ENCODE data around the gene LRP1B.
"Not testable (repeated sequence)": the region's sequence is repeated elsewhere in the genome, so short reads cannot be mapped to it uniquely, and the experiment has no call there.

LRP1B gene

GRCh38 chr2:140744379-140744778, 1386.4 kb downstream of the LRP1B start:
- no peak for DNase-seq

- no peak for DNase-seq
Observed at GRCh38 chr2:140737006-140737405, 1393.8 kb downstream of the LRP1B start.

DNA sequence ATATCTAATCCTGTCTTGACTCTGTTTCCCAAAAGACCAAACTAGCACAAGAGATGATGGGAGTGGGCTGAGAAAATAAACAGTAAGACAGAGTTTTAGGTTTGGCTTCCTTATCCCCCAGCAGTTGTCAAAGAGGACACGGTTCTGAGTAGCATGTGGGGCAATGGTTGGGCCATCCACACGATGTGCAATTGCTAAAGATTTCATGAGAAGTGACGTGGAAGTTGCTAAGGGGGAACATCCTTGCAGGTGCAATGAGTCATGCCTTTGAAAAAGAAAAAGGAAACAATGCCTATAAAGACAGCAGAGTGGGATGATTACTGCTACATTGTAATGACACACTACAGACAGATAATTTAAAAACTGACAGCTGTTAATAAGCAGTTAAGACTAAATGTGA, 1395.8 kb downstream of the LRP1B start:
- no peak for DNase-seq

DNA sequence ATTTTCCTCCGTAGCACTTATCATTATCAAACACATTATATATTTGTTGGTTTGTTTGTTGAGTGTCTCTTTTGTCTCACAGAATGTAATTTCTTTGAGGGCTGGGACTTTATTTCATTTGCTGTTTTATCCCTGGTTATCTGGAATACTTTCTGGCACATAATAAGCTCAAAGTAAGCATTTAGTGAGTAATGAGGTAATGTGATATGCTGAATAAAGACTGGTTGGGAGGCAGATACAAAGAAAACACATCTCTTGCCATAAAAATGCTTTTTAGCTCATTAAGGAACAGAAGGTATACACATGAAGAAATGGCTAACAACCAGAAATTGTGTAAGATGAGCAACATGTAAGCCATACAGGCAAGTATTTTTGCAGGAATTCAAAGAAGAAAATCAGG, 1411.8 kb downstream of the LRP1B start:
- no peak for DNase-seq

- no peak for DNase-seq
Observed at GRCh38 chr2:140717481-140717880, 1413.3 kb downstream of the LRP1B start.

GRCh38 chr2:140714586-140714985, 1416.2 kb downstream of the LRP1B start:
- DNase-seq: no peak

DNA sequence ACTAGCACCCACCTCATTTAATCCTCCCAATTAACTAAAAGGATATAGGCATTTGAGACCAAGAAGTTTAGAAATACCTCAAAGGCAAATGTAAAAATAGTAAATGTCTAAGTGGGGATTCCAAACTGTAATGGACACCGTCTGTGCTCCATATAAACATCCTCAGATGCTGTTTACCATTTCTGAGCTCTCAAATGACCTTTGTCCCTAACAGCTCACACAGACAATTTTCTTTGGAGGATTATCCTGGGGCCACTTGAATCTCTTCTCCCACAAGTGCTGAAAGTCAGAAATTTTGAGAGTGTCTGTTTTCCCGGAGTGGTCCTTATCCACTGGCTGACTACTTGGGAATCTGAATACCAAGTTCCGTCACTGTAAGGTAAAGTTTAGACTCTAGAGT, 1418.9 kb downstream of the LRP1B start:
- no peak for DNase-seq

DNA sequence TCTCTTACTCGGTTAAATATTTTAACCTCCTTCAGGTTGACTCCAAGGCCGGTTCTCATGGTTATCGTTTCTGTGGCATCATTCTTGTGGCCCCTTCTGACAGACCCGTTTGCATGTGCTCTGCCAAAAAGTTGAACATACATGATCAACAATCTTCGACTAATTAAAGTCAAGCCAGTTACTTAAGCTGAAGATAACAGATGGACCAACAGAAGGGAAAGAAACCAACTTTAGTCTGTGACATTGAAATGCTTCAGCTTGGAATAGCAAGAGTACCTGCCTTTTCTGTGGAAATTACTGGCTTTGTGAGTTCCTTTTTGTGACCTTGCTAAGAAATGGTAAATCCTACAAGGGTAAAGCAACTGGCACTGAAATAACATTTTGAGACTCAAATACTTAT, 1429.1 kb downstream of the LRP1B start:
- DNase-seq: no peak

- peak; percentile 29 to 30 for DNase-seq
Observed at GRCh38 chr2:140698636-140699035, 1432.2 kb downstream of the LRP1B start.

GRCh38 chr2:140696449-140696848, 1434.4 kb downstream of the LRP1B start:
- DNase-seq: peak in 1 of 2 experiments; percentile 22

DNA sequence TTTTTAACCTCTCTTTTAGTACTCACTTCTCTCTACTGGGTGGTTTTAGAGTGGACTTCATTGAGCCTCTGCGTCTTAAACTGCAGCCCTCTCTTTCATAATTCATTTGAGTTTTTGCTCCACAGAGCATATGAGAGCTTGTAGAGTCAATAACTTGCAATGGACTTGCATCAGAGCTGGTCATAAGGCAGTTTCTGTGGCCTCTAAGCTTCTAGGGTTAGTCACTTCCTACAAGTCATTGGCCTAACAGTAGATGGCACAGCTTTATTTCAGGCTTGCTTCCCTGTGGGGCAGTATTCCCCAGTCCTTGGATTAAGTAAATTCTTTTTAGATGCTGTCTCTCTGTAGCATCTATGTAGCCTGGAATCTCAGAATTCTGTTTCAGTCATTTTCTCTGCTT, 1435.7 kb downstream of the LRP1B start:
- no peak for DNase-seq

DNA sequence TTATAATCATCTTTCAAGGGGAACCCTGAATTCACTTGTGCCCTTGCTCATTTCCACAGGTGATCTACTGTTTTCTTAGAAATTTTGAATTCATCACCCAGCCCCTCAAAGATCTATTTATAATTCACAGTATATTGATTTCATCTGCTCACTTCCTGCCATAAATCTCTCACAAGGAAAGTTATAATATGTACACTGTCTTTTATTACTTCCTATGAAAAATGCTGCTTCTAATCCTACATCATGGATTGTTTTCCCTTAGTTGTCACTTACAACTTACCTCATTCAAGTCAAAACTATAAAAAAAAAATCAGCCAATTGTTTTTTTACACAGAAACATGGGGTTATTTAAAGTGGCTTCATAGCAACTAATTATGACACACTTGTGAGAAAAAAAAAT, 1443.0 kb downstream of the LRP1B start:
- DNase-seq: no peak

DNA sequence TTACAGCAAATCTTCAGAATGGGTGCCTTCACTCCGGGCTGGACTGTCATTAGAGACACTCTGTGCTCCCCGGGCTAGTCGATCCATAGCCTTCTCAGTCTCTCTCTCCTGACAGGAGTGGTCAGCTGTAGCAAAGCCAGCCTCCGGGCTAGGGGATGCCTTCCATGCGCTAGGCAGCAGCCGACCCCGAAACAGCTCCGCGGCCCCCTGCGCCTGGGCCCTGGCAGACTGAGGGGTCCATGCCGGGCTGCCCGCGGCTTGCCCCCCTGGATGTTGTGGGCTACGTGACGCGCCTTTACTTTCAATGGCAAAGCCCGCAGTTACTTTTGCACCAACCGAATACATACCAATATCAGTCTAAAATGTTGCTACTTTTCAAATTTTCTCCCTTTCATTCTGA, 1447.2 kb downstream of the LRP1B start:
- DNase-seq: no peak

DNA sequence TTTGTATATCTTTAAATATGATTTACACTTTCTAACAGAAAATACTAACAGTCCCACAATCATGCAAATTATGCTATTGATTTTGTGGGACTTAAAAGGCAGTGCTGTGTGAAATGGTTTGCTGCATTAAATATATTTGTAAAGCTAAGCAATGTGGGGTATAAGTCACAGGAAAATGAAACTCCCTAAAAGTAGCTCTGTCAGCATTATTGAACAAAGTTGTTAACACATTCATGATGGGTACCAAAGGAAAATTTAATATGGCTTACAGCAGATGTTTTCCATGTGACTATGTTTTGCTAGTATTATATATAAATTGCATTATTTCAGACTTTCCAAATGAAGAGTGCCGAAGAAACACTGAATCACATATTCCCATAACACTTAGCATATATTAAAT, 1450.0 kb downstream of the LRP1B start:
- DNase-seq: peak; percentile 22 to 44

DNA sequence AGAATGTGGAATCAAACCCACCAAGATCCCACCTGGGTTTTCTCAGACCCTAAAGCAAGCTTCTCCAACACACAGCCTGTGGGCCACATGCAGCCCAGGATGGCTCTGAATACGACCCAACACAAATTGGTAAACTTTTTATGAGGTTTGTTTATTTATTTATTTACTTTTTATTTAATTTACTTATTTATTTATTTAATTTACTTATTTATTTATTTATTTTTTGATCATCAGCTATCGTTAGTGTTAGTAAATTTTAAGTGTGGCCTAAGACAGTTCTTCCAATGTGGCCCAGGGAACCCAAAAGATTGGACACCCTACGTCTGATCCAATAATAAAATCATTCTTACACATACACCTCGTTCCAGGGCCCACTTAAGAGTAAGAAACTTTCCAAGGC, 1451.1 kb downstream of the LRP1B start:
- no peak for DNase-seq

DNA sequence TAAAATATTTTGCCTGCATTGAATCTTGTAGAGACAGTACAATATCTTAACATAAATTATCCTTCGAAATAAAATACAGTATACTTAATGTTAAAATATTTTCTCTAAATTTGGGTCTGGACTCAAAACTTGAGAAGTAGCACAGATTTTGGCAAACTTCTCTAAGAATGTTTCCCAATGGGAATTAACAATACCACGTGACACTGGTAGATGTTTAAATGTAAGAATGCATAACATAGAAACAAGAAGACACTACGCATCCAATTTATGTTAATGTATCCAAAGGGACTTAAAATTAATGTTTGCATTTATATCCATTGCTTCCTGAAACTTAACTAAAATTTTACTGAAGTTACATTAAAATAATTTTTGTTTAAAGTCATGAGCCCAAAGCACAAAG, 1460.9 kb downstream of the LRP1B start:
- no peak for DNase-seq

- DNase-seq: no peak
Observed at GRCh38 chr2:140667203-140667602, 1463.6 kb downstream of the LRP1B start.

- no peak for DNase-seq
Observed at GRCh38 chr2:140662504-140662903, 1468.3 kb downstream of the LRP1B start.

DNA sequence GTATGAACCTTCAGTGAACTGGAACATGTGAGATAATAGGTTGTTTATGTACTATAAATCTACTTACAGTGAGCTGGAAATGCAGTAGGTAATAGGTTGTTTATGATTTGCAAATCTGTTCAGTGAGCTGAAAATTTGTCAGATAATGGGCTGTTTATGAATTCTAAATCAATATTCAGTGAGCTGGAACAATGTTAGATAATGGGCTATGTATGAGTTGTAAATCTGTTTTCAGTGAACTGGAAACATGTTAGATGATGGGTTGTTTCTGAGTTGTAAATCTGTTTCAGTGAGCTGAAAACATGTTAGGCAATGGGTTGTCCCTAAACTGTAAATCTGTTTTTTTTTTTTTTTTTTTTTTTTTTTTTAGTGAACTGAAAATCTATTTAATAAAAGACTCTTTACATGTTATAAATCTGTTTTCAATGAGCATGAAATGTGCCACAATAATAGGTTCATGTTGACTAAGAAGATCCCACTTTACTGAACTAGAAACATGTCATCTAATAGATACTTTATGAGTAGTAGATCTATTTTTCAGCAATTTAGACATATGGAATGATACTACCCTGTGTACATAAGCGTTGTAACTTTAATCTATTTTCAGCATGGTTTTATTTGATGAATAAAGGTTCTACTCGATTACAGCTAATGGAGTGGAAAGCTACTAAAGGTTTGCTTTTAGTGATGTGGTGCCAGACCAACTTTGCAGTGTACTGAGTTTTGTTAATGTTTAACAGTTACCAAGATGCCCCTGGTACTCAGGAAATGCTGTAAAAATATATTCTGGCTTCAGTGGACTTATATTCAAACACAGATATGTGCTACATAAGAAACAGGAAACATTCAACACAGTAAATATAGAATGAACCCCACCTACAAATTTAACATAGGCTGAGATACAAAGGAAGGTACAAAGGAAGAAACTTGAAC, 1471.8 kb downstream of the LRP1B start:
- DNase-seq: peak in 1 of 2 experiments; percentile 11

GRCh38 chr2:140657657-140658056, 1473.2 kb downstream of the LRP1B start:
- DNase-seq: peak in 1 of 2 experiments; percentile 16

GRCh38 chr2:140654565-140654964, 1476.3 kb downstream of the LRP1B start:
- DNase-seq: no peak

DNA sequence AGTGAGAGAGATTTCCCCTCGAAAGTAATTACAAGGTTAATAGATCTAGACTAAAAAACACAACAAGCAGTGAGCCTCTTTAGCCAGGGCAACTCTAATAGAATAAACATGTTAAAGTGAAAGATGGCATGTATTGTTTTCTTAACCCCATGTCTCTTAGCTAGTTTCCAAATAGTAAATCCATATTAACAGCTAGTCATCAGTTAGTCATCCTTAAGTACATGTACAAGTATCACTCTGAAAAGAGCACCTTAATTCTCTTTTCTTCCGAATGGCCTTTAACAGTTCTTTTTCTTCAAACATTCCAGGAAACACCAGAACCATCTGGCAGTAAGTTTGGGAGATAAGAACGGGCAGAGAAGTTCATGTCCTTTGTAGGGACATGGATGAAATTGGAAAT, 1480.0 kb downstream of the LRP1B start:
- DNase-seq: no peak

GRCh38 chr2:140650134-140650533, 1480.7 kb downstream of the LRP1B start:
- DNase-seq: not testable (repeated sequence)

DNA sequence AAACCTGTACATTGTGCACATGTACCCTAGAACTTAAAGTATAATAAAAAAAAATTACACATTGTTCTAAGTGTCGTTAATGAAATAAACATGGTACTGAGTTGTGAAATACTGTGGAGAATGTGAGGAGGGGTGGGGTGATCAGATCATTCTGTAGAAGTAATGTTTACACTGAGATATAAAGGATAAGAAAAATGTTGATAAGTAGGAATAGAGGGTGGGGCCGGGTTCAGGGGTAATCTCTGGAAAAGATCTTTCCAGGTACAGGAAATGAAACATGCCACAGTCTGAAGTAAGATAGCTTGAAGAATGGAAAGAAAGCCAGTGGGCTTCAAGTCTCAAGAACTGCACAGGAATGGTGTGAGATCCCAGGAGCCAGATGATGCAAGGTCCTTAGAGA, 1482.4 kb downstream of the LRP1B start:
- no peak for DNase-seq

DNA sequence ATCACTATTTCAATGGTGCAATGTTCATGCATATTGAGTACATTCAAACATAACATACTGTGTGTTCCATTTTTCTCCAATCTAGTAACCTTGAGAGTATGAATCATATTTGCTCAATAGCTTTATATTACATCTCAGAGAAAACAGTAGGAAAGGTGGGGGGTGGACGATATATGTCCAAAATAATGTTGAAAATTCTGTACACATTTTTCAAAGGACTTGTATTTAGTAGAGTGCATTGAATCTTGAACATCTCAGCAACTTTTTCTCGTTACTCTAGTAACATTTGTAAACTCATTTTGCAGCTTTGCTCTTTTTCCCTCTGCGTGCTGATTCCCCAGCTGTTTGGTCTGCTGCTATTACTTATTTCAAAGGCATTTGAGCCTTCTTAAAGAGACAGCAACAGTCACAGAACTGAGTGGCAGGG, 1487.0 kb downstream of the LRP1B start:
- no peak for DNase-seq

Measured in NCI-H526 (cell line).